ENCODE measurements around the gene PIK3C2G.

GRCh38 chr12:18221726-18222125, 39.6 kb upstream of the PIK3C2G start:
- no peak for TF ChIP-seq EZH2 (IDR thresholded peaks at IDR 0.05; ENCODE audit: insufficient read depth, poor library complexity, severe bottlenecking)
- no peak for TF ChIP-seq EZH2phosphoT487 (IDR thresholded peaks at IDR 0.05; ENCODE audit: insufficient read depth, low read depth)
